ENCODE data around the gene PTRH1. TPM values are rescaled to one million over a fixed set of nuclear protein-coding genes. Genes with fewer than 3 reads are reported as not detected.

PTRH1 gene
- total RNA-seq, 1 experiment from 2014 or later, result 15.1 TPM

DNA sequence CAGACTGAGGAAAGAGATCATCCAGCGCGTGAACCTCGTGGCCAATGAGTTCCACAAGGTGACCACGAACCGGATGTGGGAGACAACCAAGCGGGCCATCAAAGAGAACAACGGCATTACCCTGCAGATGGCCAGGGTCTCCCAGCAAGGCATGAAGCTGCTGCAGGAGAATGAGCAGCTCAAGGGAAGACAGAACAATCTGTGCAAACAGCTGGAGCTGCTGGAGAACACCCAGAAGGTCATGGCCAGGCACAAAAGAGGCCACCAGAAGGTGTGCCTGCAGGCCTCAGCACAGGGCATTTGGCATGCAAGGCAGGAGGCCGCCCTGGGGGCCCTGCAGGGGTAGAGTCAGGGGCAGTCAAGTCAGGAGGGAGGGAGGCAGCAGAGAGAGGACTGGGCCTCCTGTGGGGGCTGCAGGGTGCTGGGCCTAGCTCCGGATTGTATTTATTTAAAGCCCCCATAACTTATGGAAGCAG lies 4.2 kb downstream of the PTRH1 start:
- intact Hi-C loops (cut with micrococcal nuclease; ENCODE audit: unreplicated experiment), result no loop called here
- no peaks in the 10 kb centered on the region for H3K27me3 Mint-ChIP-seq (ENCODE audit: unreplicated experiment)
- no peak for DNase-seq
- TF ChIP-seq, protein P1, sequence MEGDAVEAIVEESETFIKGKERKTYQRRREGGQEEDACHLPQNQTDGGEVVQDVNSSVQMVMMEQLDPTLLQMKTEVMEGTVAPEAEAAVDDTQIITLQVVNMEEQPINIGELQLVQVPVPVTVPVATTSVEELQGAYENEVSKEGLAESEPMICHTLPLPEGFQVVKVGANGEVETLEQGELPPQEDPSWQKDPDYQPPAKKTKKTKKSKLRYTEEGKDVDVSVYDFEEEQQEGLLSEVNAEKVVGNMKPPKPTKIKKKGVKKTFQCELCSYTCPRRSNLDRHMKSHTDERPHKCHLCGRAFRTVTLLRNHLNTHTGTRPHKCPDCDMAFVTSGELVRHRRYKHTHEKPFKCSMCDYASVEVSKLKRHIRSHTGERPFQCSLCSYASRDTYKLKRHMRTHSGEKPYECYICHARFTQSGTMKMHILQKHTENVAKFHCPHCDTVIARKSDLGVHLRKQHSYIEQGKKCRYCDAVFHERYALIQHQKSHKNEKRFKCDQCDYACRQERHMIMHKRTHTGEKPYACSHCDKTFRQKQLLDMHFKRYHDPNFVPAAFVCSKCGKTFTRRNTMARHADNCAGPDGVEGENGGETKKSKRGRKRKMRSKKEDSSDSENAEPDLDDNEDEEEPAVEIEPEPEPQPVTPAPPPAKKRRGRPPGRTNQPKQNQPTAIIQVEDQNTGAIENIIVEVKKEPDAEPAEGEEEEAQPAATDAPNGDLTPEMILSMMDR (IDR thresholded peaks at IDR 0.05; ENCODE audit: unreplicated experiment), result no peak
- peaks cover 55% of the 10 kb centered on the region for H3K36me3 Mint-ChIP-seq (ENCODE audit: insufficient read depth, unreplicated experiment)
- no peak overlapping the region for H3K27ac Mint-ChIP-seq (ENCODE audit: unreplicated experiment)
- no peaks in the 10 kb centered on the region for H3K4me1 Mint-ChIP-seq (ENCODE audit: low read depth, unreplicated experiment)
- no peak overlapping the region for H3K4me3 Mint-ChIP-seq (ENCODE audit: low read depth, unreplicated experiment)
- H3K9me3 Mint-ChIP-seq (ENCODE audit: low read depth, unreplicated experiment), result no peaks in the 10 kb centered on the region
- CTCF ChIA-PET, result no interaction called here
- no TSS peak for BruUV-seq (replicated peaks)

DNA sequence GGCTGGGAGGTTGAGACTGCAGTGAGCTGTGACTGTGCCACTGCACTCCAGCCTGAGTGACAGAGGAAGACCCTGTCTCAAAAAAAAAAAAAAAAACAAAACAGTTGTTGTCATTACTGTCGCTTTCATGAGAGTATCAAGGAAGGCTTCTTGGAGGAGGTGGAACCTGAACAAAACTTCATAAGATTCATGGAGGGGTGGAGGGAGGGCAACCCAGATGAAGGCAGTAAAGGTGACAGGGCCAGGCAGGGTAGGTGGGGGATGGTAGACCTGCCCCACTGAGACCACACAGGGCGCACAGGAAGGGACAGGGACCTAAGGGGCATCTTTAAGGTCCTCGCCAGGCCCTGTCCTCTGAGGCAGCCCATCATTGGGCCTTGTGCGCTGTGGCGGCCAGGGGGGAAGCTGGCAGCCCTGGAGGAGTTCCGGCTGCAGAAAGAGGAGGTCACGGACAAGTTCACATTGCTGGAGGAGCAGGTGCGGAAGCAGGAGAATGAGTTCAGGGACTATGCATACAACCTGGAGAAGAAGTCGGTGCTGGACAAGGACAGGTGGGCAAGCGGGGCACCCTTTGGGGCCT lies 5.2 kb downstream of the PTRH1 start:
- CTCF ChIA-PET, result no interaction called here
- peaks cover 45% of the 10 kb centered on the region for H3K36me3 Mint-ChIP-seq (ENCODE audit: insufficient read depth, unreplicated experiment)
- no peaks in the 10 kb centered on the region for H3K27me3 Mint-ChIP-seq (ENCODE audit: unreplicated experiment)
- intact Hi-C loops (cut with micrococcal nuclease; ENCODE audit: unreplicated experiment), result no loop called here
- TF ChIP-seq, protein P1 (IDR thresholded peaks at IDR 0.05; ENCODE audit: unreplicated experiment), result no peak
- no peak overlapping the region for H3K4me3 Mint-ChIP-seq (ENCODE audit: low read depth, unreplicated experiment)
- no peak for DNase-seq
- no TSS peak for BruUV-seq (replicated peaks)
- no peaks in the 10 kb centered on the region for H3K4me1 Mint-ChIP-seq (ENCODE audit: low read depth, unreplicated experiment)
- no peaks in the 10 kb centered on the region for H3K9me3 Mint-ChIP-seq (ENCODE audit: low read depth, unreplicated experiment)
- H3K27ac Mint-ChIP-seq (ENCODE audit: unreplicated experiment), result no peak overlapping the region

DNA sequence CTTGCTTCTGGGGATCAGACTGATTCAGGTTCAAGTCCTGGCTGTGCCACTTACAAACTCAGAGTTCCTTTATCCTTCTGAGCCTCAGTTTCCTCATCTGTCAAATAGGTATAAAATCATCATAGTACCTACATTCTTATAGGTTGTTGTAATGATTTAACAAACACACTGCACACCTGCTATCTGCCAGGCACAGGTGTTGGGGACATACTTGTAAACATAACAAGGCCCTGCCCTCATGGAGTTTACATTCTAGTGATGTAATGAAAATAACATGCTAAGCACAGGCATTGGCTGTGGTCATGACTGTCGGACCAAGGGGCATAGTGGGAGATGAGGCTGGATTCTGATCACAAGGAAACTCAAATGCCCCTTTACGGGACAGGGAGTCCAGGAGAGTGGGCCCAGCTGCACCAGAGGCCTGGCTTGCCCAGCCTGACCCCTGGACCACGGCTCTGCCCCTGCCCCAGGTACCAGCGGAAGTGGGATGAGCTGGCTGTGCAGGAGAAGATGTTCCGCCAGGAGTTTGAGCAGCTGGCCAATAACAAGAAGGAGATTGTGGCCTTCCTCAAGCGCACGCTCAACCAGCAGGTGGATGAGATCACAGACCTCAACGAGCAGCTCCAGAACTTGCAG lies 6.4 kb downstream of the PTRH1 start:
- Mint-ChIP-seq H3K4me3 (ENCODE audit: low read depth, unreplicated experiment) (no peak overlapping the region), H3K36me3 (ENCODE audit: insufficient read depth, unreplicated experiment) (peaks cover 33% of the 10 kb centered on the region), H3K27ac (ENCODE audit: unreplicated experiment) (no peak overlapping the region), H3K9me3 (ENCODE audit: low read depth, unreplicated experiment) (no peaks in the 10 kb centered on the region), H3K27me3 (ENCODE audit: unreplicated experiment) (no peaks in the 10 kb centered on the region), H3K4me1 (ENCODE audit: low read depth, unreplicated experiment) (no peaks in the 10 kb centered on the region)
- CTCF ChIA-PET, result no interaction called here
- DNase-seq, result no peak
- intact Hi-C loops (cut with micrococcal nuclease; ENCODE audit: unreplicated experiment), result no loop called here
- TF ChIP-seq, protein P1 (IDR thresholded peaks at IDR 0.05; ENCODE audit: unreplicated experiment), result no peak
- BruUV-seq (replicated peaks), result no TSS peak

DNA sequence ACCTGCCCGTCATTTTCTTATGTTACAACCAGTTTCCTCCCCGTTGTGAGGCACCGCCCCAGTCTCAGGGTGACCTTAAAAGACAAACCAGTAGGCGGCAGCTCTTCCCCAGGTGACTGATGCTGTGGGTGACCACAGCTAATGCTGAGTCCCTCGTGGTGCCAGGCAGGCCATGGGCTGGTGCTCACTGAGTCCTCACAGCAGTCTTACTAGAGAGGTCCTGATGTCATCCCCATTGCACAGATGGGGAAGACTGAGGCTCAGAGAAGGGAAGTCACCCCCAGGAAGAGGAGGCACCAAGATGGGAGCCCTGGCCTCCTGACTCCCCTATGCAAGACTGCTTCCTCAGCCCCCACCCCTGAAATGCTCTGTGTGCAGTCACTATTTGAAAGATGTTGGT lies 7.7 kb downstream of the PTRH1 start:
- H3K27ac Mint-ChIP-seq (ENCODE audit: unreplicated experiment), result no peak overlapping the region
- peaks cover 29% of the 10 kb centered on the region for H3K36me3 Mint-ChIP-seq (ENCODE audit: insufficient read depth, unreplicated experiment)
- CTCF ChIA-PET, result no interaction called here
- H3K4me3 Mint-ChIP-seq (ENCODE audit: low read depth, unreplicated experiment), result peak overlapping the region; percentile 70
- no peaks in the 10 kb centered on the region for H3K4me1 Mint-ChIP-seq (ENCODE audit: low read depth, unreplicated experiment)
- intact Hi-C loops (cut with micrococcal nuclease; ENCODE audit: unreplicated experiment), result no loop called here
- H3K9me3 Mint-ChIP-seq (ENCODE audit: low read depth, unreplicated experiment), result no peaks in the 10 kb centered on the region
- H3K27me3 Mint-ChIP-seq (ENCODE audit: unreplicated experiment), result no peaks in the 10 kb centered on the region
- TF ChIP-seq, protein P1 (IDR thresholded peaks at IDR 0.05; ENCODE audit: unreplicated experiment), result no peak
- BruUV-seq (replicated peaks), result no TSS peak
- no peak for DNase-seq
